ENCODE results near the gene COL6A2. TPM values are rescaled to one million over a fixed set of nuclear protein-coding genes. Genes with fewer than 3 reads are reported as not detected.

Gene COL6A2
- total RNA-seq, 1 donor = 12.6 TPM

GRCh38 chr21:46127239-46128105, 29.6 kb downstream of the COL6A2 start:
- H3K4me1 ChIP-seq (ENCODE audit: insufficient read depth, low read length) = no peaks in the 10 kb centered on the region
- H3K27me3 ChIP-seq (ENCODE audit: insufficient read depth, low read length) = no peaks in the 10 kb centered on the region
- H3K9me3 ChIP-seq (ENCODE audit: low read depth, low read length) = no peaks in the 10 kb centered on the region
- no peak overlapping the region for H3K4me3 ChIP-seq (ENCODE audit: low read length)

- Histone ChIP-seq H3K9me3 (ENCODE audit: low read depth, low read length) (no peaks in the 10 kb centered on the region), H3K4me1 (ENCODE audit: insufficient read depth, low read length) (no peaks in the 10 kb centered on the region), H3K4me3 (ENCODE audit: low read length) (no peak overlapping the region), H3K27me3 (ENCODE audit: insufficient read depth, low read length) (no peaks in the 10 kb centered on the region)
Observed at GRCh38 chr21:46128106-46128932, 30.4 kb downstream of the COL6A2 start.

GRCh38 chr21:46128933-46129571, 31.1 kb downstream of the COL6A2 start:
- Histone ChIP-seq H3K4me1 (ENCODE audit: insufficient read depth, low read length) (no peaks in the 10 kb centered on the region), H3K27me3 (ENCODE audit: insufficient read depth, low read length) (no peaks in the 10 kb centered on the region), H3K4me3 (ENCODE audit: low read length) (no peak overlapping the region), H3K9me3 (ENCODE audit: low read depth, low read length) (no peaks in the 10 kb centered on the region)

GRCh38 chr21:46129846-46130651, 32.1 kb downstream of the COL6A2 start:
- Histone ChIP-seq H3K9me3 (ENCODE audit: low read depth, low read length) (no peaks in the 10 kb centered on the region), H3K27me3 (ENCODE audit: insufficient read depth, low read length) (no peaks in the 10 kb centered on the region), H3K4me1 (ENCODE audit: insufficient read depth, low read length) (no peaks in the 10 kb centered on the region), H3K4me3 (ENCODE audit: low read length) (no peak overlapping the region)

- Histone ChIP-seq H3K4me3 (ENCODE audit: low read length) (no peak overlapping the region), H3K4me1 (ENCODE audit: insufficient read depth, low read length) (no peaks in the 10 kb centered on the region), H3K27me3 (ENCODE audit: insufficient read depth, low read length) (no peaks in the 10 kb centered on the region), H3K9me3 (ENCODE audit: low read depth, low read length) (no peaks in the 10 kb centered on the region)
Observed at GRCh38 chr21:46130831-46131587, 33.1 kb downstream of the COL6A2 start.

GRCh38 chr21:46131588-46131837, 33.6 kb downstream of the COL6A2 start:
- H3K4me1 ChIP-seq (ENCODE audit: insufficient read depth, low read length) = no peaks in the 10 kb centered on the region

DNA sequence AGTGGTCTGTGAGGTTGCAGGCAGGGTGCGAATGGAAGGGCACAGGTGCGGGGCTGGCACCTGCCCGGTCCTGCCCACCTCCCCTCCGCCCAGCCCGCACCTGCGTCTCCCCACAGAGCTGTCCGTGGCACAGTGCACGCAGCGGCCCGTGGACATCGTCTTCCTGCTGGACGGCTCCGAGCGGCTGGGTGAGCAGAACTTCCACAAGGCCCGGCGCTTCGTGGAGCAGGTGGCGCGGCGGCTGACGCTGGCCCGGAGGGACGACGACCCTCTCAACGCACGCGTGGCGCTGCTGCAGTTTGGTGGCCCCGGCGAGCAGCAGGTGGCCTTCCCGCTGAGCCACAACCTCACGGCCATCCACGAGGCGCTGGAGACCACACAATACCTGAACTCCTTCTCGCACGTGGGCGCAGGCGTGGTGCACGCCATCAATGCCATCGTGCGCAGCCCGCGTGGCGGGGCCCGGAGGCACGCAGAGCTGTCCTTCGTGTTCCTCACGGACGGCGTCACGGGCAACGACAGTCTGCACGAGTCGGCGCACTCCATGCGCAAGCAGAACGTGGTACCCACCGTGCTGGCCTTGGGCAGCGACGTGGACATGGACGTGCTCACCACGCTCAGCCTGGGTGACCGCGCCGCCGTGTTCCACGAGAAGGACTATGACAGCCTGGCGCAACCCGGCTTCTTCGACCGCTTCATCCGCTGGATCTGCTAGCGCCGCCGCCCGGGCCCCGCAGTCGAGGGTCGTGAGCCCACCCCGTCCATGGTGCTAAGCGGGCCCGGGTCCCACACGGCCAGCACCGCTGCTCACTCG, 34.1 kb downstream of the COL6A2 start:
- Histone ChIP-seq H3K4me3 (ENCODE audit: low read length) (no peak overlapping the region), H3K4me1 (ENCODE audit: insufficient read depth, low read length) (no peaks in the 10 kb centered on the region)

More at GRCh38 chr21:46131588-46131837, 33.6 kb downstream of the COL6A2 start:
- Histone ChIP-seq H3K4me3 (ENCODE audit: low read length) (no peak overlapping the region), H3K27me3 (ENCODE audit: insufficient read depth, low read length) (no peaks in the 10 kb centered on the region), H3K9me3 (ENCODE audit: low read depth, low read length) (no peaks in the 10 kb centered on the region)

DNA sequence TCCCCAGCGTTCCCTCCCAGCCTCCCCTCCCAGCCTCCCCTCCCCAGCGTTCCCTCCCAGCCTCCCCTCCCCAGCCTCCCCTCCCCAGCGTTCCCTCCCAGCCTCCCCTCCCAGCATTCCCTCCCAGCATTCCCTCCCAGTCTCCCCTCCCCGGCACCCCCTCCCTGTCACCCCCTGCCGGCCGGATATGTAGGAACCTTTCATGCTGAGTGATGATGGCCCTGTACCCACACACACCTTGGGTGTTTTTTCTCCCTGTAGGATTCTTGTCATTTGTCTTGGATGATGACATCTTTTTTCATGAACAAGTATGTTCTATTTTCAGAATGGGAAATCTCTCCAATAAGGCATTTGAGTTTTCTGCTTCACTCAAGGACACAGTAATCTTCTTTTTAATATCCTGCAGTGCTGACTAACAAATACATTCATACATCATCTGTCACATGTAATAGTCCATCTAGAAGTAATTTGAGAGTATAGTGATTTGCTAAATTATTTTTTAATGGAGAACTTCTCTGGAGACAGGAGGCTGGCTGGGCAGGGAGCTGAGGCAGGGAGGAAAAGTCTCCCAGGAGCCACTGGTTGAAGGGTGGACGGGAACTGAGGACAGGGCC, 38.0 kb downstream of the COL6A2 start:
- Histone ChIP-seq H3K4me3 (ENCODE audit: low read length) (no peak overlapping the region), H3K27me3 (ENCODE audit: insufficient read depth, low read length) (no peaks in the 10 kb centered on the region), H3K9me3 (ENCODE audit: low read depth, low read length) (no peaks in the 10 kb centered on the region), H3K4me1 (ENCODE audit: insufficient read depth, low read length) (no peaks in the 10 kb centered on the region)

More for the DNA sequence above, 34.1 kb downstream of the COL6A2 start:
- Histone ChIP-seq H3K27me3 (ENCODE audit: insufficient read depth, low read length) (no peaks in the 10 kb centered on the region), H3K9me3 (ENCODE audit: low read depth, low read length) (no peaks in the 10 kb centered on the region)

- Histone ChIP-seq H3K4me3 (ENCODE audit: low read length) (no peak overlapping the region), H3K4me1 (ENCODE audit: insufficient read depth, low read length) (no peaks in the 10 kb centered on the region), H3K27me3 (ENCODE audit: insufficient read depth, low read length) (no peaks in the 10 kb centered on the region), H3K9me3 (ENCODE audit: low read depth, low read length) (no peaks in the 10 kb centered on the region)
Observed at GRCh38 chr21:46136739-46137349, 38.9 kb downstream of the COL6A2 start.

- Histone ChIP-seq H3K4me3 (ENCODE audit: low read length) (no peak overlapping the region), H3K4me1 (ENCODE audit: insufficient read depth, low read length) (no peaks in the 10 kb centered on the region), H3K27me3 (ENCODE audit: insufficient read depth, low read length) (no peaks in the 10 kb centered on the region), H3K9me3 (ENCODE audit: low read depth, low read length) (no peaks in the 10 kb centered on the region)
Observed at GRCh38 chr21:46137908-46138307, 40.0 kb downstream of the COL6A2 start.

DNA sequence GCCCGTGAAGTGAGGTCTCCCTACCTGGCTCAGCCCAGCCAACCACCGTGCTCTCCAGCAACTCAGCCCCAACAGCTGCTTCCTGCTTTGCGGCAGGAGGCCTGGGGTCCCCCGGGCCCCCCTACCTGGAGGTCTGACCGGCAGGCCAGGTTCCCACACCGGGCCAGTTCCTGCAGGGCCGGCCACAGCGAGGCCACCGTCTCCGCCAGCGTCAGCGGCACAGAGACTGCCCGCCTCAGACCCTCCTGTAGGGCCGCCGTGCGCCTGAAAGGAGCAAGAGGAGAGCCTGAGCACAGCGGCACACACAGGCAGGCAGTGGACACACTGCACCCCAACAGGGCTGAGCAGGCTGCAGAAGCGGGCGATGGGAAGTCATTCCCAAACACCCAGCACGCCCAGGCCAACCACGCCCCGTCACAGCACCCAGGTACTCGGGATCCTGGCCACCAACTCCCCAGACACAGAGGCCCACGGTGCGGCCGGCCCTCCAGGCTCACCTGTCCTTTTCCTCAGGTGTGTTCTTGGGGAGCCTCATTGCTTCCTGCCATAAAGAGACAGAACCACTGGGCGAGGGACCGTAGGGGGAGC, 40.6 kb downstream of the COL6A2 start:
- no peaks in the 10 kb centered on the region for H3K9me3 ChIP-seq (ENCODE audit: low read depth, low read length)
- H3K4me3 ChIP-seq (ENCODE audit: low read length) = no peak overlapping the region
- no peaks in the 10 kb centered on the region for H3K4me1 ChIP-seq (ENCODE audit: insufficient read depth, low read length)
- H3K27me3 ChIP-seq (ENCODE audit: insufficient read depth, low read length) = no peaks in the 10 kb centered on the region

- no peaks in the 10 kb centered on the region for H3K9me3 ChIP-seq (ENCODE audit: low read depth, low read length)
- H3K27me3 ChIP-seq (ENCODE audit: insufficient read depth, low read length) = no peaks in the 10 kb centered on the region
- no peak overlapping the region for H3K4me3 ChIP-seq (ENCODE audit: low read length)
- H3K4me1 ChIP-seq (ENCODE audit: insufficient read depth, low read length) = no peaks in the 10 kb centered on the region
Observed at GRCh38 chr21:46139686-46140085, 41.8 kb downstream of the COL6A2 start.
